DND-41 (cell line): ENCODE measurements around the gene BRD1.

Experiments
- EZH2 ChIP-seq: IDR thresholded peaks from 3 replicates; pipeline ENCODE4 v1.6.1; 2012; ENCODE audit warnings: borderline replicate concordance, low read depth, mild to moderate bottlenecking, moderate library complexity, low read length, inconsistent platforms; ENCODE audit not compliant: severe bottlenecking
- TF ChIP-seq, protein P1 (sequence below): IDR thresholded peaks from 2 replicates; pipeline ENCODE4 v1.5.1; 2012; ENCODE audit warnings: borderline replicate concordance, low read length, moderate library complexity, mild to moderate bottlenecking; ENCODE audit not compliant: poor library complexity, severe bottlenecking; ENCODE audit errors: extremely low read depth

DNA sequence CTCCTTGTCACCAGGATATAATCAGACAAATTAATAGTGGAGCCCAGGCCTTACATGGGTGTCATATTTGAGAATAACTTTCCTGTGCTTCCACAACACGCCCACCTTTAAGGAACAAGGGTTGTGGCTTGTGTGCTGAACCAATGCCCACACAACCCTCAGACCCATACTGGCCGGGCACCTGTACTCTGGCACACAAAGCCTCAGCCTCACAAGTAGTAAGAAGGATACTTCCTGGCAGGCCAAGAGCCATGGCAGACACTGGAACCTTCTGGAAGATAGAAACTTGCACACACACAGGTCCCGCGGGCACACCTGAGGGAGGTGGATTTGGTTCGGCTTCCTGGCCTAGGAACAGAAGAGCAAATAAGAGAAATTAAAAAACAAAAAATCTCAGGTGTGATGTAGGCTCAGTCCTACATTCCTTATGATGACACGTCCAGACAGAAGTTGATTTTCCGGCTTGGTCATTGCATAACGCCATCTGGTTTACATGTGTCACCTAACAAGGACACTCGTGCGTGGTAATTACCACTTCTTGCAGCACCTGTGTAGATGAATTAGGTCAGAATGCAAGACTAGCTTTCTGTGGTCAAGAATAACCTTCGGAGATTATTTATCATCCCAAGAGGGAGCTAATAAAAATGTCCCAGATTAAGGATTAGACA, 5.8 kb upstream of the BRD1 start:
- TF ChIP-seq, protein P1, sequence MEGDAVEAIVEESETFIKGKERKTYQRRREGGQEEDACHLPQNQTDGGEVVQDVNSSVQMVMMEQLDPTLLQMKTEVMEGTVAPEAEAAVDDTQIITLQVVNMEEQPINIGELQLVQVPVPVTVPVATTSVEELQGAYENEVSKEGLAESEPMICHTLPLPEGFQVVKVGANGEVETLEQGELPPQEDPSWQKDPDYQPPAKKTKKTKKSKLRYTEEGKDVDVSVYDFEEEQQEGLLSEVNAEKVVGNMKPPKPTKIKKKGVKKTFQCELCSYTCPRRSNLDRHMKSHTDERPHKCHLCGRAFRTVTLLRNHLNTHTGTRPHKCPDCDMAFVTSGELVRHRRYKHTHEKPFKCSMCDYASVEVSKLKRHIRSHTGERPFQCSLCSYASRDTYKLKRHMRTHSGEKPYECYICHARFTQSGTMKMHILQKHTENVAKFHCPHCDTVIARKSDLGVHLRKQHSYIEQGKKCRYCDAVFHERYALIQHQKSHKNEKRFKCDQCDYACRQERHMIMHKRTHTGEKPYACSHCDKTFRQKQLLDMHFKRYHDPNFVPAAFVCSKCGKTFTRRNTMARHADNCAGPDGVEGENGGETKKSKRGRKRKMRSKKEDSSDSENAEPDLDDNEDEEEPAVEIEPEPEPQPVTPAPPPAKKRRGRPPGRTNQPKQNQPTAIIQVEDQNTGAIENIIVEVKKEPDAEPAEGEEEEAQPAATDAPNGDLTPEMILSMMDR: no peak
- no peak for TF ChIP-seq EZH2
